Ovary (tissue), 9 donors: ENCODE results near the gene GALNT17. TPM values are rescaled to one million over a fixed set of nuclear protein-coding genes. Genes with fewer than 3 reads are reported as not detected.

ENCODE experiments used
- DNase-seq, 5 donors: peaks; one replicate each; pipeline ENCODE4 v3.0.0-alpha.2; 2019 to 2020
- H3K27ac ChIP-seq, 2 donors: fragments of 200-600 bp; one replicate each; pipeline versions ENCODE4 v1.5.1 to v1.8.0; 2019 to 2022
- H3K27me3 ChIP-seq: fragments of 200-600 bp; one replicate; pipeline ENCODE4 v1.8.0; 2022
- H3K36me3 ChIP-seq: fragments of 200-600 bp; sonication (generic); one replicate; pipeline ENCODE4 v1.5.1; 2019
- H3K4me1 ChIP-seq: one replicate; pipeline ENCODE4 v1.8.1; 2013; ENCODE audit warnings: mild to moderate bottlenecking, moderate library complexity; ENCODE audit not compliant: insufficient read depth
- H3K4me3 ChIP-seq: fragments of 200-600 bp; sonication (generic); one replicate; pipeline ENCODE4 v1.5.1; 2017
- H3K9me3 ChIP-seq, 2 donors: fragments of 200-600 bp in 1 of 2; sonication (generic) in 1 of 2; one replicate each; pipeline versions ENCODE4 v1.5.1 to v1.8.1; 2013 to 2019; ENCODE audit warnings: mild to moderate bottlenecking in 1 of 2, moderate library complexity in 1 of 2
- CTCF ChIP-seq, 3 donors: fragments of 450-650 bp in 2 of 3; fragments of 200-600 bp in 1 of 3; IDR thresholded peaks; one replicate each; pipeline versions ENCODE4 v1.5.1 to v1.8.0; 2016 to 2022; ENCODE audit warnings: antibody characterized with exemption in 3 of 3, mild to moderate bottlenecking in 1 of 3
- EP300 ChIP-seq: sonication (generic); formaldehyde crosslinking; IDR thresholded peaks from one replicate; pipeline ENCODE4 v1.6.1; 2017; ENCODE audit warnings: antibody characterized with exemption
- POLR2A ChIP-seq: fragments of 450-650 bp; IDR thresholded peaks from one replicate; pipeline ENCODE4 v1.6.1; 2017; ENCODE audit warnings: antibody characterized with exemption, mild to moderate bottlenecking, moderate library complexity
- WGBS, 3 donors: extraction: QIAGEN DNeasy Blood & Tissue Kit in 1 of 3; methylation state at CpG; one replicate each; pipeline versions ENCODE4 v1.1.5 to v1.1.7; 2013 to 2017; 5-methylcytosine and 5-hydroxymethylcytosine counted together
- intact Hi-C, 4 donors: fragments of 100-400 bp; cut with DNase I; formaldehyde crosslinking; loops; one replicate each; pipeline versions ENCODE4 v1.11.0 to v1.15.1; 2022 to 2023
- polyA plus RNA-seq, 2 donors: library from polyadenylated mRNA; stranded (reverse); fragments of 200-250 nt in 1 of 2; fragments of 350-450 nt in 1 of 2; fragmentation: Illumina TruSeq in 1 of 2; extraction: RNeasy Lipid Tissue Mini Kit (QIAGEN cat#74804) in 1 of 2; gene quantifications; one replicate each; pipeline ENCODE4 v1.2.3, GENCODE V29; 2013 to 2014
- total RNA-seq, 7 donors: library from RNA; depleted of rRNA in 2 of 7; stranded (reverse); fragments of >200 nt in 2 of 7; fragmentation: NEBNext Ultra II Directional in 3 of 7; extraction: Animal tissue kit (Norgen Biotek cat#: 25700) in 3 of 7; gene quantifications; one replicate each; pipeline versions ENCODE4 v1.1.0 to v1.2.4, GENCODE V29; 2016 to 2023
- donor health status: DM: no; HTN: no; CAD: no; lungs with moderate emphysema.
- donor health status: DM: no; HTN: no; CAD: no.
- donor health status: Bipolar disorder and iron deficiency.
- donor health status: DM: yes; HTN: yes; CAD: no.
- donor health status: DM: no; HTN: no; CAD: no.
- donor health status: DM: yes; HTN: yes; CAD: no.

Gene GALNT17
- total and polyA plus RNA-seq, 9 donors: 13.4 to 90.1 (median 57.1) TPM

DNA sequence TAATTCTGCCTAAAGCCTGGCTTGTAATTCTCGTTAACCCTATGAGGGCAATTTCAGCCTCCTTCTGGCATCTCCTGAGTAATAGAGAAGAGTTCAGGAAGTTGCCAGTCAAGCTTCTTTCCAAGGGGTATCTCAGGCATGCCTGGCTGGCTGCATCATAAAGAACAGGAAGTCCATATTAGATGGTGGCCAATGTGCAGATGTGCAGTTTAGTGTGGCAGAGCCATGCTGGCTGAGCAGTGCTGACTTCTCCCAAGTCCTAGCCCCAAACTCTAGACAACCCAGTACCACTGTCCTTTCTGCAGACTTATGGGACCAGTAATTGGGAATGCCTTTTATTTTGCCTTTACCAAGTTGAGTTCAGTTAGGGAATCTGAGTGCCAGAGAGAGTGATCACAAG is 517.9 kb downstream of the GALNT17 start:
- intact Hi-C loops: no loop called here
- Histone ChIP-seq H3K36me3 (no peaks in the 10 kb centered on the region), H3K27ac (no peak overlapping the region), H3K4me1 (no peaks in the 10 kb centered on the region), H3K9me3 (peaks cover 0 to 7% of the 10 kb centered on the region in 2 donors), H3K27me3 (no peaks in the 10 kb centered on the region), H3K4me3 (no peak overlapping the region)
- TF ChIP-seq POLR2A: no peak
- no peak for TF ChIP-seq CTCF (IDR thresholded peaks at IDR 0.05)
- no peak for TF ChIP-seq EP300
- no peak for DNase-seq
- WGBS, 3 donors: 68 to 96% (median 95%) methylated on average over 1 of the region's 1 CpG

DNA sequence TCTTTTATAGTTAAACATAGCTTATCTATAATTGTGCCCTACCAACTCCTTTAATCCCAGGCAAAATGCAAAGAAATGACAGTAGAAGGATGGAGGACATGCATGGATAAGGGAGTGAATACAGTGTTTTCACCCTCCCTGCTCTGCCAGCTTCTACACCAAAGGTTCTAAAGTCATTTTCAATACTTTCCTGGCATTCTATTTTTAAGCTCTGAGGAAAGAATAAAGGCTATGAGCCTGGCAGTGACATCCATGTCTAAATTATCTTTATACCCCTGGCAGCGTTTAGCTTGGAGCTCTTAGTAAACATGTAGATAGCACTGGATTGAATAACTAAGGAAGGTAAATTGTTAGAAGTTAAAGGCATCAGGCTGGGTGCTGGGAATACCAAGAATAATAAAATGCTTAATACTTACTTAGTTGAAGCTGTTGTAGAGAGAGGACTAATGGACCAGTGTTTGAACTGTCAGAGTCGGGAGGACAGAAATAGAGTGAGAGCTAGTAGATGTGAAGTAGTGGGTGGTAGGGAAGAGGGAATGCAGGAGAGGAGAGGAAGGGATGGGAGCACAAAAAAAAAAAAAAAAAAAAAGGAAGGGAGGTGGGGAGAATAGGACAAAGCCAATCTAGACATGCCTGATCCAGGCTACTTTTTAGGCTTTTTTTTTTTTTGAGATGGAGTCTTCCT is 518.9 kb downstream of the GALNT17 start:
- Histone ChIP-seq H3K27ac (no peak overlapping the region), H3K4me3 (no peak overlapping the region), H3K36me3 (no peaks in the 10 kb centered on the region), H3K27me3 (no peaks in the 10 kb centered on the region), H3K4me1 (no peaks in the 10 kb centered on the region), H3K9me3 (peaks cover 0 to 7% of the 10 kb centered on the region in 2 donors)
- 53 to 60% (median 56%) methylated on average over 2 of the region's 2 CpGs for WGBS, 3 donors
- no peak for DNase-seq
- intact Hi-C loops: no loop called here
- TF ChIP-seq EP300 (no peak), CTCF (IDR thresholded peaks at IDR 0.05) (no peak), POLR2A (no peak)

DNA sequence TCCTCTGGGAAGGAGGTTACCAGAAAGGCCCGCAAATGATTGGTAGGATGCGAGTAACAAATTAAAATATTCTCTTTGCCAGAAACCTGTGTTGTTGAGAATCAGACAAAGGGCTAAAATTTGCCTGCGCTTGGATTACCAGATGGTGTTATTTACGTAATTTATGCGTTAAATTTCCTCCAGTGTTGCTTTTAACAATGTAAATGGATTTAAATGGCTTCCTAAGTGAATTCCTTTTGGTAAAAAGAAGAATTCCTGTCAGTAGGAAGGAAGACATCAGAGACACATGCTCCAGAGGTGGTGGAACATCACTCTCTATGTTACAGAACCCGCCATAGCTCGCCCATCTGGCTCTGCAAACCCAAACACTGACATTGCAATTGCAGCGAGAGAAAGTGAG is 520.6 kb downstream of the GALNT17 start:
- H3K9me3 ChIP-seq: peaks cover 0 to 7% of the 10 kb centered on the region in 2 donors
- H3K4me3 ChIP-seq: no peak overlapping the region
- 85 to 86% (median 86%) methylated on average over 8 of the region's 8 CpGs for WGBS, 3 donors
- intact Hi-C loops: no loop called here
- no peaks in the 10 kb centered on the region for H3K27me3 ChIP-seq
- no peak for DNase-seq
- TF ChIP-seq CTCF (IDR thresholded peaks at IDR 0.05) (no peak), EP300 (no peak), POLR2A (no peak)
- H3K36me3 ChIP-seq: no peaks in the 10 kb centered on the region
- no peak overlapping the region for H3K27ac ChIP-seq
- no peaks in the 10 kb centered on the region for H3K4me1 ChIP-seq

DNA sequence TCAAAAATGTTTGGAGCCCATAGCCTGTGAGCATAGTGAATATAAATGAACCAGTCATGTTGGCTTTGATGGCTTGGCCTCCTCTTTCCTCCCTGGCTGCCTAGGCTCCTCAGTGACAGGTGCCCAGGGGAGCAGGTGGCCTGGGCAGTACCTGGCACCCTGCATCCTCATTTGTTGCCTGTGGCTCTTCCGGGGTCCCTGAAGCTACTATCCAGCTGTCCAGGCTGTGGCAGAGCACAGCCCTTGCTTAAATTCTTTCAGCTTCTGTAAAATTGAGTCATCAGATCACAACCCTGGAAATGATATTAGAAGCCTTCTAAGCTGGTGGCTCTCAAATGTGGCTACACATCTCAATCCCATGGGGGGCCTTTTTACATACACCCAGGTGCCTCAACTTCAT is 525.4 kb downstream of the GALNT17 start:
- no peak for DNase-seq
- H3K27ac ChIP-seq: no peak overlapping the region
- no peaks in the 10 kb centered on the region for H3K9me3 ChIP-seq
- H3K27me3 ChIP-seq: no peaks in the 10 kb centered on the region
- no peak for TF ChIP-seq CTCF (IDR thresholded peaks at IDR 0.05)
- TF ChIP-seq EP300: no peak
- TF ChIP-seq POLR2A: no peak
- H3K4me1 ChIP-seq: no peaks in the 10 kb centered on the region
- 92 to 94% (median 92%) methylated on average over 1 of the region's 1 CpG for WGBS, 3 donors
- intact Hi-C loops: no loop called here
- H3K4me3 ChIP-seq: no peak overlapping the region
- H3K36me3 ChIP-seq: no peaks in the 10 kb centered on the region
